Prostate gland (tissue), 2 donors: ENCODE results near the gene PALLD. TPM values are rescaled to one million over a fixed set of nuclear protein-coding genes. Genes with fewer than 3 reads are reported as not detected.

ENCODE experiments used
- DNase-seq: peaks from one replicate; pipeline ENCODE4 v3.0.0-alpha.2; 2019; ENCODE audit warnings: low spot score
- H3K27ac ChIP-seq, 2 donors: fragments of 200-600 bp; sonication (generic); 2 replicates each; pipeline ENCODE4 v1.5.1; 2017 to 2019
- H3K27me3 ChIP-seq: fragments of 200-600 bp; sonication (generic); replicated peaks from 2 replicates; pipeline ENCODE4 v1.5.1; 2019; ENCODE audit not compliant: insufficient read depth
- H3K36me3 ChIP-seq, 2 donors: fragments of 200-600 bp; sonication (generic); 1 replicate in 1 of 2; 2 replicates in 1 of 2; pipeline versions ENCODE4 v1.5.1 to v1.8.1; 2017 to 2019
- H3K4me1 ChIP-seq: fragments of 200-600 bp; sonication (generic); replicated peaks from 2 replicates; pipeline ENCODE4 v1.5.1; 2019
- H3K4me3 ChIP-seq, 2 donors: fragments of 200-600 bp; sonication (generic); 2 replicates each; pipeline ENCODE4 v1.5.1; 2017 to 2019
- H3K9me3 ChIP-seq: fragments of 200-600 bp; sonication (generic); 2 replicates; pipeline ENCODE4 v1.5.1; 2017
- CTCF ChIP-seq, 4 experiments: fragments of 200-600 bp in 2 of 4; fragments of 450-650 bp in 2 of 4; sonication (generic) in 2 of 4; IDR thresholded peaks; 1 replicate in 3 of 4; 2 replicates in 1 of 4; pipeline ENCODE4 v1.5.1; 2016 to 2019; ENCODE audit warnings: antibody characterized with exemption in 4 of 4, mild to moderate bottlenecking in 2 of 4, moderate library complexity in 2 of 4
- POLR2A ChIP-seq: fragments of 450-650 bp; IDR thresholded peaks from one replicate; pipeline ENCODE4 v1.6.1; 2016; ENCODE audit warnings: antibody characterized with exemption, mild to moderate bottlenecking
- POLR2AphosphoS5 ChIP-seq: sonication (generic); formaldehyde crosslinking; IDR thresholded peaks from one replicate; pipeline ENCODE4 v1.6.1; 2017; ENCODE audit warnings: antibody characterized with exemption
- WGBS: methylation state at CpG from one replicate; pipeline ENCODE4 v1.1.5; 2018; 5-methylcytosine and 5-hydroxymethylcytosine counted together
- intact Hi-C: fragments of 100-400 bp; cut with DNase I; formaldehyde crosslinking; loops from one replicate; pipeline ENCODE4 v1.14.2; 2022
- total RNA-seq, 2 donors: library from RNA; depleted of rRNA; stranded (reverse); fragments of >200 nt; gene quantifications; one replicate each; pipeline ENCODE4 v1.1.0, GENCODE V29; 2016

PALLD gene
- total RNA-seq, 2 donors from 2014 or later = 252 TPM

- Histone ChIP-seq H3K27me3 (no peaks in the 10 kb centered on the region), H3K9me3 (no peaks in the 10 kb centered on the region), H3K36me3 (no peaks in the 10 kb centered on the region), H3K4me3 (no peak overlapping the region), H3K27ac (no peak overlapping the region), H3K4me1 (no peaks in the 10 kb centered on the region)
- TF ChIP-seq CTCF (IDR thresholded peaks at IDR 0.05) (no peak), POLR2A (no peak), POLR2AphosphoS5 (no peak)
- WGBS = 96% methylated on average over 4 of the region's 4 CpGs
- DNase-seq = no peak
- intact Hi-C loops = loop anchor here (5.0 kb wide), 2 partner anchors 130 to 210 kb away; no protein-coding TSS in a partner anchor
Measured at GRCh38 chr4:168712316-168712890, 215.6 kb downstream of the PALLD start.

DNA sequence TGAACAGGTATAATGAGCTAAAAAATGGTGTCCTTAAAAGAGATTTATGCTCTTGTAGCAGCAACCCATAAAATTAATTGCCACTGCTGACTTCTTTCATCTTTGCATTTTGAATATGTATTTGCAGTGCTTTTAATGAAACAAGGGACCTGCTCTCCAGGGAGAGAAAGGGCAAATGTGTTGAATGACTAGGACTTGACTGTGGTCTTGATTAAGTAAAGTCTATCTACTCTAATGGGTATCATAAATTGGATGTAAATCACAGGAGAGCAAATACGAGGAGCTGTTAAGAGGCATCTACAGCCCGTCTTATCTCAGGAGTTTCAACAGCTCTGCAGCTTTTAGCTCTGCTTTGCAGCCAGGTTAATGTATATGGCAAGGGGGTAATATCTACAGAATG is 216.4 kb downstream of the PALLD start:
- Histone ChIP-seq H3K36me3 (no peaks in the 10 kb centered on the region), H3K4me3 (no peak overlapping the region), H3K9me3 (no peaks in the 10 kb centered on the region), H3K4me1 (no peaks in the 10 kb centered on the region), H3K27me3 (no peaks in the 10 kb centered on the region), H3K27ac (no peak overlapping the region)
- TF ChIP-seq POLR2A (no peak), POLR2AphosphoS5 (no peak), CTCF (IDR thresholded peaks at IDR 0.05) (no peak)
- no peak for DNase-seq
- intact Hi-C loops = loop anchor here (5.0 kb wide), 2 partner anchors 129 to 209 kb away; no protein-coding TSS in a partner anchor
- 84% methylated on average over 2 of the region's 2 CpGs for WGBS

- TF ChIP-seq POLR2AphosphoS5 (no peak), CTCF (IDR thresholded peaks at IDR 0.05) (no peak), POLR2A (no peak)
- WGBS = 88% methylated on average over 7 of the region's 7 CpGs
- no peak for DNase-seq
- intact Hi-C loops = loop anchor here (2.0 kb wide), 1 partner anchor 101 kb away; no protein-coding TSS in a partner anchor
- H3K27ac ChIP-seq = peak overlapping the region; percentile 54 to 71
- no peak overlapping the region for H3K4me3 ChIP-seq
- H3K9me3 ChIP-seq = no peaks in the 10 kb centered on the region
- H3K4me1 ChIP-seq = no peaks in the 10 kb centered on the region
- no peaks in the 10 kb centered on the region for H3K27me3 ChIP-seq
- H3K36me3 ChIP-seq = no peaks in the 10 kb centered on the region
Measured at GRCh38 chr4:168715896-168716295, 219.0 kb downstream of the PALLD start.

DNA sequence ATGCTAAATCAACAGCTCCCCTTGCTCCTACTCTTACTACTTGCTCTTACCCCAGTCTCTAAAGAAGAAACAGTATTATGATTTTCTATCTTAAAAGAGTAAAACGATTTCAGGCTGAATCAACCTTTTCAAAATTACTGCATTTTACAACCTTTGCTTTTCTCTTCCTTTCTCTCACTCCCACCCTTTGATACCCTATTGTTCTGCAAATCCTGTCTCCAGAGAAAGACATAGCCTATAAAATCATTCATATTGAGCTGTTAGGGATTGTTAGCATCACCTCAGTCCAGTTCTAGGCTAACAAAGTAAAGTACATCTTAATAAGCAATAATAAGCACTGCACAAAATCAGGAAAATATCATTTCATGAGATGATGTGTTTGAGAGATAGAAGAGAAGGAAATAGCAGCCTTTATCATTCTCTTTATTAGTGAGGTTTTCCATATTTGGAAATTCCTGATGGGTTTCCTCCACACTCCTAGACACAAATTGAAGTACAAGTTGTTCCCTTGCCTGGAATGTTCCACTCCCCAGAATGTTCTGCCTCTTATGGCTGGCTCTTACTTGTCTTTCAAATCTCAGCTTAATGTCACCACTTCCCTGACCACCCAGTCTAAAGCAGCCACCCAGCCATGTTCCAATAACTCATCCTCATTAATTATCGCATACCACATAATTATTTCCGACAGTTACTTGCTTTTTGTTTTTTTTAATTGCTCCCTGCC is 219.7 kb downstream of the PALLD start:
- 55% methylated on average over 3 of the region's 3 CpGs for WGBS
- TF ChIP-seq CTCF (IDR thresholded peaks at IDR 0.05) (no peak), POLR2AphosphoS5 (peak; percentile 64), POLR2A (no peak)
- no peak overlapping the region for H3K4me3 ChIP-seq
- peak overlapping the region; percentile 69 to 71 for H3K27ac ChIP-seq
- H3K4me1 ChIP-seq = no peaks in the 10 kb centered on the region
- no peaks in the 10 kb centered on the region for H3K9me3 ChIP-seq
- no peaks in the 10 kb centered on the region for H3K36me3 ChIP-seq
- peak; percentile 17 for DNase-seq
- intact Hi-C loops = loop anchor here (2.0 kb wide), 1 partner anchor 100 kb away; no protein-coding TSS in a partner anchor
- no peaks in the 10 kb centered on the region for H3K27me3 ChIP-seq
